Adrenal gland (tissue), 12 donors: ENCODE measurements around the gene TEK. TPM values are rescaled to one million over a fixed set of nuclear protein-coding genes. Genes with fewer than 3 reads are reported as not detected.
"Not testable (repeated sequence)": the region's sequence is repeated elsewhere in the genome, so short reads cannot be mapped to it uniquely, and the experiment has no call there.

Experiments
- DNase-seq, 7 donors: peaks; one replicate each; pipeline ENCODE4 v3.0.0-alpha.2; 2019 to 2020
- H3K27ac ChIP-seq, 5 donors: fragments of 200-600 bp; sonication (generic) in 4 of 5; 1 replicate in 3 of 5; 2 replicates in 2 of 5; pipeline versions ENCODE4 v1.5.1 to v1.8.0; 2016 to 2020; ENCODE audit warnings: mild to moderate bottlenecking in 1 of 5
- H3K27me3 ChIP-seq: fragments of 200-600 bp; 2 replicates; pipeline ENCODE4 v1.8.0; 2021
- H3K36me3 ChIP-seq, 2 donors: fragments of 200-600 bp; replicated peaks in 1 of 2; 1 replicate in 1 of 2; 2 replicates in 1 of 2; pipeline versions ENCODE4 v1.5.1 to v1.8.0; 2018 to 2022
- H3K4me1 ChIP-seq, 2 donors: fragments of 200-600 bp; replicated peaks in 1 of 2; 1 replicate in 1 of 2; 2 replicates in 1 of 2; pipeline versions ENCODE4 v1.5.1 to v1.8.0; 2018 to 2021
- H3K4me3 ChIP-seq, 4 donors: fragments of 200-600 bp; sonication (generic) in 3 of 4; one replicate each; pipeline ENCODE4 v1.5.1; 2016 to 2018
- H3K9me3 ChIP-seq, 3 donors: fragments of 200-600 bp; sonication (generic) in 1 of 3; replicated peaks in 1 of 3; 1 replicate in 2 of 3; 2 replicates in 1 of 3; pipeline versions ENCODE4 v1.5.1 to v1.8.0; 2016 to 2021
- POLR2A ChIP-seq, 2 donors: fragments of 450-650 bp; IDR thresholded peaks; one replicate each; pipeline ENCODE4 v1.6.1; 2017; ENCODE audit warnings: antibody characterized with exemption in 2 of 2, mild to moderate bottlenecking in 2 of 2, moderate library complexity in 1 of 2
- WGBS, 4 donors: extraction: QIAGEN DNeasy Blood & Tissue Kit in 2 of 4; methylation state at CpG; one replicate each; pipeline versions ENCODE4 v1.1.5 to v1.1.7; 2013 to 2017; 5-methylcytosine and 5-hydroxymethylcytosine counted together
- intact Hi-C, 2 donors: fragments of 100-400 bp; cut with DNase I; formaldehyde crosslinking; loops; one replicate each; pipeline versions ENCODE4 v1.14.1 to v1.15.0; 2022 to 2023
- polyA plus RNA-seq, 3 donors: library from polyadenylated mRNA; stranded (reverse); fragments of 200-250 nt in 2 of 3; fragments of 350-450 nt in 1 of 3; fragmentation: Illumina TruSeq in 1 of 3; extraction: RNeasy Lipid Tissue Mini Kit (QIAGEN cat#74804) in 1 of 3; gene quantifications; one replicate each; pipeline ENCODE4 v1.2.3, GENCODE V29; 2013 to 2014
- total RNA-seq, 9 donors: library from RNA; depleted of rRNA in 4 of 9; stranded (reverse); fragments of >200 nt in 4 of 9; fragments of 120-200 nt in 1 of 9; fragmentation: NEBNext Ultra II Directional in 1 of 9; extraction: Animal tissue kit (Norgen Biotek cat#: 25700) in 1 of 9; gene quantifications; one replicate each; pipeline versions ENCODE4 v1.1.0 to v1.2.4, GENCODE V29; 2013 to 2023
- TF ChIP-seq, protein P1 (sequence below), 6 experiments: fragments of 450-650 bp in 4 of 6; fragments of 200-600 bp in 2 of 6; sonication (generic) in 1 of 6; IDR thresholded peaks; 1 replicate in 5 of 6; 2 replicates in 1 of 6; pipeline versions ENCODE4 v1.5.1 to v1.8.0; 2016 to 2021; ENCODE audit warnings: antibody characterized with exemption in 6 of 6, mild to moderate bottlenecking in 2 of 6, moderate library complexity in 1 of 6
- donor health status: healthy with polysubstance abuse.
- donor health status: Bipolar disorder and iron deficiency.
- donor health status: DM: yes; HTN: yes; CAD: no.
- donor health status: DM: no; HTN: no; CAD: no.
- donor health status: DM: no; HTN: no; CAD: no.
- donor health status: DM: yes; HTN: yes; CAD: no.

The TEK gene
- total and polyA plus RNA-seq, 12 donors, result 2.7 to 27.9 (median 19.3) TPM

DNA sequence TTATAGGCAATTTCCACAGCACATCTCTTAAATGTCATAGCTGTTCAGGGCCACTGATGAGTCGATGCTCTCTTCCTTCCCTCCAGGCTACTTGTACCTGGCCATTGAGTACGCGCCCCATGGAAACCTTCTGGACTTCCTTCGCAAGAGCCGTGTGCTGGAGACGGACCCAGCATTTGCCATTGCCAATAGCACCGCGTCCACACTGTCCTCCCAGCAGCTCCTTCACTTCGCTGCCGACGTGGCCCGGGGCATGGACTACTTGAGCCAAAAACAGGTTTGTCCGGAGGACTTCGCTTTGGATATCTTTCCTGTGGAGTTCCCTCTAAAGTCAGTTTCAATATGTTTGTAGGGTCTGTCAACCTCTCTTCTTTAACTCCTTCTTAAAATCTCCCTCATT, 103.6 kb downstream of the TEK start:
- Histone ChIP-seq H3K27ac (no peak overlapping the region), H3K27me3 (no peaks in the 10 kb centered on the region), H3K36me3 (no peaks in the 10 kb centered on the region), H3K9me3 (no peaks in the 10 kb centered on the region), H3K4me3 (no peak overlapping the region), H3K4me1 (no peaks in the 10 kb centered on the region)
- TF ChIP-seq POLR2A (IDR thresholded peaks at IDR 0.05), result no peak
- TF ChIP-seq, protein P1, sequence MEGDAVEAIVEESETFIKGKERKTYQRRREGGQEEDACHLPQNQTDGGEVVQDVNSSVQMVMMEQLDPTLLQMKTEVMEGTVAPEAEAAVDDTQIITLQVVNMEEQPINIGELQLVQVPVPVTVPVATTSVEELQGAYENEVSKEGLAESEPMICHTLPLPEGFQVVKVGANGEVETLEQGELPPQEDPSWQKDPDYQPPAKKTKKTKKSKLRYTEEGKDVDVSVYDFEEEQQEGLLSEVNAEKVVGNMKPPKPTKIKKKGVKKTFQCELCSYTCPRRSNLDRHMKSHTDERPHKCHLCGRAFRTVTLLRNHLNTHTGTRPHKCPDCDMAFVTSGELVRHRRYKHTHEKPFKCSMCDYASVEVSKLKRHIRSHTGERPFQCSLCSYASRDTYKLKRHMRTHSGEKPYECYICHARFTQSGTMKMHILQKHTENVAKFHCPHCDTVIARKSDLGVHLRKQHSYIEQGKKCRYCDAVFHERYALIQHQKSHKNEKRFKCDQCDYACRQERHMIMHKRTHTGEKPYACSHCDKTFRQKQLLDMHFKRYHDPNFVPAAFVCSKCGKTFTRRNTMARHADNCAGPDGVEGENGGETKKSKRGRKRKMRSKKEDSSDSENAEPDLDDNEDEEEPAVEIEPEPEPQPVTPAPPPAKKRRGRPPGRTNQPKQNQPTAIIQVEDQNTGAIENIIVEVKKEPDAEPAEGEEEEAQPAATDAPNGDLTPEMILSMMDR (IDR thresholded peaks at IDR 0.05), result no peak
- 92 to 95% (median 93%) methylated on average over 14 of the region's 14 CpGs for WGBS, 4 donors
- no peak for DNase-seq
- intact Hi-C loops, result no loop called here

DNA sequence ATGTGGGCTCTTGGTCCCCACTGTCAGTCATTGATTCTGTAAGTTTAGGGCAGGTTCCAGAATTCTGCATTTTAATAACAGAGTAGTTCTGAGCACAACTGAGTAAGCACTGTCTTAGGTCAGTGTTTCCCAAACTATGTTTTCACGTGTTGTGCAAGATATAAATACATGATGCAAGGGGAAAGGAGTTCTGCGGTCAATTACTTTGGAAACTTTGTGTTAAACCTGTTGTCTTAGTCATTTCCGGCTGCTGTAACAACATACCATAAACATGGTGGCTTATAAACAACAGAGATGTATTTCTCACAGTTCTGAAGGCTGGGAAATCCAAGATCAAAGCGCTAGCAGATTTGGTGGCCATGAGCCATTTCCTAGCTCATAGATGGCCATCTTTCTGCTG, 118.2 kb downstream of the TEK start:
- 76 to 88% (median 85%) methylated on average over 4 of the region's 4 CpGs for WGBS, 4 donors
- no peaks in the 10 kb centered on the region for H3K9me3 ChIP-seq
- H3K27me3 ChIP-seq, result no peaks in the 10 kb centered on the region
- no peak for DNase-seq
- intact Hi-C loops, result no loop called here
- no peak overlapping the region for H3K27ac ChIP-seq
- TF ChIP-seq POLR2A (IDR thresholded peaks at IDR 0.05), result no peak
- TF ChIP-seq, protein P1 (IDR thresholded peaks at IDR 0.05), result no peak
- no peaks in the 10 kb centered on the region for H3K36me3 ChIP-seq
- no peaks in the 10 kb centered on the region for H3K4me1 ChIP-seq
- H3K4me3 ChIP-seq, result no peak overlapping the region

DNA sequence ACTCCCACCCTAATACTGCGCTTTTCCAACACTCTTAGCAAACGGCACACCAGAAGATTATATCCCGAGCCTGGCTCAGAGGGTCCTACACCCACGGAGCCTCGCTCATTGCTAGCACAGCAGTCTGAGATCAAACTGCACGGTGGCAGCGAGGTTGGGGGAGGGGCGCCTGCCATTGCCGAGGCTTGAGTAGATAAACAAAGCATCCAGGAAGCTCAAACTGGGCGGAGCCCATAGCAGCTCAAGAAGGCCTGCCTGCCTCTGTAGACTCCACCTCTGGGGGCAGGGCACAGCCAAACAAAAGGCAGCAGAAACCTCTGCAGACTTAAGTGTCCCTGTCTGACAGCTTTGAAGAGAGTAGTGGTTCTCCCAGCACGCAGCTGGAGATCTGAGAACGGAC, 130.6 kb downstream of the TEK start:
- intact Hi-C loops, H3K4me3 ChIP-seq, H3K27ac ChIP-seq, DNase-seq, H3K4me1 ChIP-seq, H3K27me3 ChIP-seq, H3K36me3 ChIP-seq, H3K9me3 ChIP-seq: not testable (repeated sequence)
- WGBS, 4 donors, result 72 to 81% (median 79%) methylated on average over 11 to 12 of the region's 12 CpGs

DNA sequence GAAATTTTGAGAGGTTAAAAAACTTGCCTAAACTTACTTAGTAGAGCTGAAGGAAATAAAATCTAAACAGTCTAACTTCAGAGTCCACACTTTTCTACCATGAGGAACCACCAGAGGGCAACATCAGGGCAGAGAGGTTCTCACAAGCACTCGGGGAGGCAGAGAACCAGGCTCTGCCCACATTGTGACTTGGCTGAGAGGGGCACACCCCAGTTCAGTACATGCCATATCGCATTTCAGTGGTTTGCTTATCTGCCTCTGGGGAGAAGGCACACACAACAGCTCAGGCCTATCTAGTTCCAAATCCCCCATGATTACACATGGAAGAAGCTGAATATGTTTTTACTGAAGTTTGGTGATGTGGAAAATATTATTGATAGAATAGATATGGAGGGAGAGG, 138.7 kb downstream of the TEK start:
- 8 to 23% (median 18%) methylated on average over 2 of the region's 2 CpGs for WGBS, 4 donors
- TF ChIP-seq, protein P1 (IDR thresholded peaks at IDR 0.05), result peak; percentile 29 to 59 (median 40)
- no peak for TF ChIP-seq POLR2A (IDR thresholded peaks at IDR 0.05)
- intact Hi-C loops, result no loop called here

DNA sequence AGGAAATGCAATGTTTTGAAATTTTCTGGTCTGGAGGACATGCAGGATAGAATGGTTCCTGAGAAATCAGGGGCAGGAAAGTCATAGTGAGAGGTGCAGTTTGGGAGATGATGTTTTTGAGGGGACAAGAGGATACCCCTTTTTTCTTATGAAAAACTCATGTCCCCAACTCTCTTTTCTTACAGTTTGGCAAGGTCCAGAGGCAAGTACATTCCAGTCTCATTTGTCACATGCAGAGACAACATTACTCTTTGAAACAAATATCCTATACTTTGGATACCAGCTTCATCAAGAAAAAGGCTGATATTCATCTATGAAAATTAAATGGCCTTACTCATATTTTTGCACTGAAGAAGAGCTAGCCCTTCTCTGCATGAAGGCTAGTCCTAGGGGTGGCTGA, 139.7 kb downstream of the TEK start:
- no peaks in the 10 kb centered on the region for H3K4me1 ChIP-seq
- intact Hi-C loops, result no loop called here
- H3K4me3 ChIP-seq, result no peak overlapping the region
- DNase-seq, result no peak
- H3K27ac ChIP-seq, result no peak overlapping the region
- TF ChIP-seq, protein P1 (IDR thresholded peaks at IDR 0.05), result no peak
- TF ChIP-seq POLR2A (IDR thresholded peaks at IDR 0.05), result no peak
- H3K27me3 ChIP-seq, result no peaks in the 10 kb centered on the region
- no peaks in the 10 kb centered on the region for H3K9me3 ChIP-seq
- H3K36me3 ChIP-seq, result no peaks in the 10 kb centered on the region

More for the DNA sequence above, 138.7 kb downstream of the TEK start:
- peak; percentile 17 to 53 (median 27) for DNase-seq
- Histone ChIP-seq H3K4me3 (no peak overlapping the region), H3K36me3 (no peaks in the 10 kb centered on the region), H3K4me1 (no peaks in the 10 kb centered on the region), H3K27me3 (no peaks in the 10 kb centered on the region), H3K27ac (no peak overlapping the region), H3K9me3 (no peaks in the 10 kb centered on the region)
